Peyer's patch (tissue), 4 donors: ENCODE results near the gene DRICH1. TPM values are rescaled to one million over a fixed set of nuclear protein-coding genes. Genes with fewer than 3 reads are reported as not detected.
"Not testable (repeated sequence)": the region's sequence is repeated elsewhere in the genome, so short reads cannot be mapped to it uniquely, and the experiment has no call there.

Source experiments
- DNase-seq, 3 donors: peaks; one replicate each; pipeline ENCODE4 v3.0.0-alpha.2; 2017 to 2019
- H3K27ac ChIP-seq, 4 donors: fragments of 200-600 bp; sonication (generic); one replicate each; pipeline ENCODE4 v1.5.1; 2016 to 2019
- H3K27me3 ChIP-seq, 2 donors: fragments of 200-600 bp; sonication (generic); one replicate each; pipeline ENCODE4 v1.5.1; 2019
- H3K36me3 ChIP-seq, 3 donors: fragments of 200-600 bp; sonication (generic); one replicate each; pipeline ENCODE4 v1.5.1; 2016 to 2019
- H3K4me1 ChIP-seq, 4 donors: fragments of 200-600 bp; sonication (generic); one replicate each; pipeline ENCODE4 v1.5.1; 2016 to 2019
- H3K4me3 ChIP-seq, 4 donors: fragments of 200-600 bp; sonication (generic); 1 replicate in 3 of 4; 2 replicates in 1 of 4; pipeline ENCODE4 v1.5.1; 2016 to 2019; ENCODE audit warnings: mild to moderate bottlenecking in 1 of 4
- H3K9me3 ChIP-seq, 4 donors: fragments of 200-600 bp; sonication (generic); one replicate each; pipeline ENCODE4 v1.5.1; 2016 to 2019; ENCODE audit warnings: mild to moderate bottlenecking in 1 of 4
- CTCF ChIP-seq, 6 experiments: fragments of 450-650 bp in 4 of 6; fragments of 200-600 bp in 2 of 6; sonication (generic) in 1 of 6; IDR thresholded peaks; one replicate each; pipeline ENCODE4 v1.5.1; 2017 to 2019; ENCODE audit warnings: antibody characterized with exemption in 6 of 6, mild to moderate bottlenecking in 3 of 6, moderate library complexity in 1 of 6
- POLR2A ChIP-seq, 2 donors: fragments of 450-650 bp; IDR thresholded peaks; one replicate each; pipeline ENCODE4 v1.5.1; 2017; ENCODE audit warnings: antibody characterized with exemption in 2 of 2, mild to moderate bottlenecking in 2 of 2, moderate library complexity in 2 of 2
- total RNA-seq, 4 donors: library from RNA; depleted of rRNA; stranded (reverse); fragments of >200 nt; gene quantifications; one replicate each; pipeline ENCODE4 v1.1.0, GENCODE V29; 2016

DRICH1 gene
- total RNA-seq, 4 donors from 2014 or later, result 0.67 to 1.1 TPM; not detected in 2

GRCh38 chr22:23603266-23603665 lies 28.9 kb downstream of the DRICH1 start:
- DNase-seq, result no peak
- H3K9me3 ChIP-seq, result no peaks in the 10 kb centered on the region
- no peak for TF ChIP-seq CTCF (IDR thresholded peaks at IDR 0.05)
- TF ChIP-seq POLR2A (IDR thresholded peaks at IDR 0.05), result no peak
- no peaks in the 10 kb centered on the region for H3K27me3 ChIP-seq
- H3K36me3 ChIP-seq, result no peaks in the 10 kb centered on the region
- no peak overlapping the region for H3K27ac ChIP-seq
- H3K4me3 ChIP-seq, result no peak overlapping the region
- H3K4me1 ChIP-seq, result no peaks in the 10 kb centered on the region

GRCh38 chr22:23598805-23599518 lies 33.2 kb downstream of the DRICH1 start:
- no peaks in the 10 kb centered on the region for H3K27me3 ChIP-seq
- H3K4me1 ChIP-seq, result no peaks in the 10 kb centered on the region
- H3K4me3 ChIP-seq, result no peak overlapping the region
- H3K36me3 ChIP-seq, result no peaks in the 10 kb centered on the region
- no peak for TF ChIP-seq CTCF (IDR thresholded peaks at IDR 0.05)
- TF ChIP-seq POLR2A (IDR thresholded peaks at IDR 0.05), result no peak
- no peaks in the 10 kb centered on the region for H3K9me3 ChIP-seq
- H3K27ac ChIP-seq, result no peak overlapping the region
- DNase-seq, result no peak

- DNase-seq, H3K36me3 ChIP-seq, H3K27ac ChIP-seq, H3K4me1 ChIP-seq, H3K27me3 ChIP-seq, H3K4me3 ChIP-seq, H3K9me3 ChIP-seq: not testable (repeated sequence)
These were observed 34.4 kb downstream of the DRICH1 start for GRCh38 chr22:23597576-23598268.

GRCh38 chr22:23595904-23596303 lies 36.2 kb downstream of the DRICH1 start:
- not testable (repeated sequence) for H3K36me3 ChIP-seq, H3K4me1 ChIP-seq, H3K4me3 ChIP-seq, H3K27ac ChIP-seq, H3K27me3 ChIP-seq, DNase-seq, H3K9me3 ChIP-seq

GRCh38 chr22:23591846-23592245 lies 40.3 kb downstream of the DRICH1 start:
- no peak for DNase-seq
- Histone ChIP-seq H3K27me3 (no peaks in the 10 kb centered on the region), H3K9me3 (no peaks in the 10 kb centered on the region), H3K4me1 (no peaks in the 10 kb centered on the region), H3K27ac (no peak overlapping the region), H3K4me3 (no peak overlapping the region), H3K36me3 (no peaks in the 10 kb centered on the region)
- TF ChIP-seq CTCF (IDR thresholded peaks at IDR 0.05) (no peak), POLR2A (IDR thresholded peaks at IDR 0.05) (no peak)

GRCh38 chr22:23591201-23591791 lies 40.8 kb downstream of the DRICH1 start:
- no peaks in the 10 kb centered on the region for H3K27me3 ChIP-seq
- peak; percentile 56 to 78 (median 67) for DNase-seq
- no peaks in the 10 kb centered on the region for H3K9me3 ChIP-seq
- H3K4me1 ChIP-seq, result no peaks in the 10 kb centered on the region
- TF ChIP-seq POLR2A (IDR thresholded peaks at IDR 0.05) (no peak), CTCF (IDR thresholded peaks at IDR 0.05) (peak; percentile 20 to 70 (median 65))
- H3K27ac ChIP-seq, result no peak overlapping the region
- no peaks in the 10 kb centered on the region for H3K36me3 ChIP-seq
- no peak overlapping the region for H3K4me3 ChIP-seq
